Measurements from ENCODE around the gene PIGN. TPM values are rescaled to one million over a fixed set of nuclear protein-coding genes. Genes with fewer than 3 reads are reported as not detected.

PIGN gene
- total RNA-seq, 2 donors from 2014 or later, result 38.2 to 48.8 TPM

GRCh38 chr18:62024983-62025382, 161.9 kb downstream of the PIGN start:
- H3K27ac ChIP-seq (ENCODE audit: low read depth, low read length), result no peak overlapping the region
- H3K4me3 Mint-ChIP-seq, result no peak overlapping the region
- TF ChIP-seq CTCF (conservative IDR thresholded peaks at IDR 0.05), result no peak
- no peak overlapping the region for H3K27ac Mint-ChIP-seq
- H3K4me3 ChIP-seq (ENCODE audit: low read length), result no peak overlapping the region
- no peaks in the 10 kb centered on the region for H3K27me3 ChIP-seq (ENCODE audit: control insufficient read depth, insufficient read depth, low read length, poor library complexity, severe bottlenecking)
- H3K9me3 Mint-ChIP-seq, result no peaks in the 10 kb centered on the region
- no peaks in the 10 kb centered on the region for H3K27me3 Mint-ChIP-seq (ENCODE audit: insufficient read depth)
- H3K4me1 Mint-ChIP-seq, result peaks cover 18% of the 10 kb centered on the region
- no peaks in the 10 kb centered on the region for H3K36me3 ChIP-seq (ENCODE audit: control insufficient read depth, insufficient read depth, low read length)
- H3K9me3 ChIP-seq (ENCODE audit: control insufficient read depth, low read length), result no peaks in the 10 kb centered on the region
- no peak for DNase-seq
- H3K9ac ChIP-seq (ENCODE audit: extremely low read depth, low read length, poor library complexity, severe bottlenecking), result no peak overlapping the region
- H3K4me1 ChIP-seq (ENCODE audit: control insufficient read depth, insufficient read depth, low read length), result peaks cover 4% of the 10 kb centered on the region
- no peaks in the 10 kb centered on the region for H3K36me3 Mint-ChIP-seq (ENCODE audit: low read depth)

- H3K27me3 Mint-ChIP-seq (ENCODE audit: insufficient read depth), result no peaks in the 10 kb centered on the region
- H3K9ac ChIP-seq (ENCODE audit: extremely low read depth, low read length, poor library complexity, severe bottlenecking), result no peak overlapping the region
- H3K4me3 ChIP-seq (ENCODE audit: low read length), result no peak overlapping the region
- no peaks in the 10 kb centered on the region for H3K36me3 ChIP-seq (ENCODE audit: control insufficient read depth, insufficient read depth, low read length)
- no peaks in the 10 kb centered on the region for H3K9me3 Mint-ChIP-seq
- WGBS, 2 experiments (ENCODE audit: insufficient coverage in 1 of 2, insufficient read length in 1 of 2), result 90 to 100% methylated on average over 1 of the region's 1 CpG
- no peak for TF ChIP-seq CTCF (conservative IDR thresholded peaks at IDR 0.05)
- H3K4me3 Mint-ChIP-seq, result no peak overlapping the region
- DNase-seq, result no peak
- H3K4me1 Mint-ChIP-seq, result peaks cover 13% of the 10 kb centered on the region
- no peaks in the 10 kb centered on the region for H3K27me3 ChIP-seq (ENCODE audit: control insufficient read depth, insufficient read depth, low read length, poor library complexity, severe bottlenecking)
- no peaks in the 10 kb centered on the region for H3K9me3 ChIP-seq (ENCODE audit: control insufficient read depth, low read length)
- H3K27ac Mint-ChIP-seq, result no peak overlapping the region
- no peaks in the 10 kb centered on the region for H3K36me3 Mint-ChIP-seq (ENCODE audit: low read depth)
- no peak overlapping the region for H3K27ac ChIP-seq (ENCODE audit: low read depth, low read length)
- H3K4me1 ChIP-seq (ENCODE audit: control insufficient read depth, insufficient read depth, low read length), result no peaks in the 10 kb centered on the region
Observed at GRCh38 chr18:62023536-62023935, 163.3 kb downstream of the PIGN start.

GRCh38 chr18:62018759-62019041, 168.2 kb downstream of the PIGN start:
- no peaks in the 10 kb centered on the region for H3K27me3 Mint-ChIP-seq (ENCODE audit: insufficient read depth)
- Histone ChIP-seq H3K9ac (ENCODE audit: extremely low read depth, low read length, poor library complexity, severe bottlenecking) (no peak overlapping the region), H3K27ac (ENCODE audit: low read depth, low read length) (no peak overlapping the region), H3K4me1 (ENCODE audit: control insufficient read depth, insufficient read depth, low read length) (no peaks in the 10 kb centered on the region), H3K27me3 (ENCODE audit: control insufficient read depth, insufficient read depth, low read length, poor library complexity, severe bottlenecking) (no peaks in the 10 kb centered on the region), H3K4me3 (ENCODE audit: low read length) (no peak overlapping the region), H3K9me3 (ENCODE audit: control insufficient read depth, low read length) (no peaks in the 10 kb centered on the region), H3K36me3 (ENCODE audit: control insufficient read depth, insufficient read depth, low read length) (no peaks in the 10 kb centered on the region)
- no peak for DNase-seq
- no peaks in the 10 kb centered on the region for H3K9me3 Mint-ChIP-seq
- H3K27ac Mint-ChIP-seq, result no peak overlapping the region
- 83 to 94% methylated on average over 1 to 2 of the region's 2 CpGs for WGBS, 2 experiments (ENCODE audit: insufficient coverage in 1 of 2, insufficient read length in 1 of 2)
- no peaks in the 10 kb centered on the region for H3K4me1 Mint-ChIP-seq
- TF ChIP-seq CTCF (conservative IDR thresholded peaks at IDR 0.05), result no peak
- no peak overlapping the region for H3K4me3 Mint-ChIP-seq
- no peaks in the 10 kb centered on the region for H3K36me3 Mint-ChIP-seq (ENCODE audit: low read depth)

Data from endodermal cell (in vitro differentiated cells).